GOT3 (cell line): ENCODE measurements around the gene CACNA2D2.
"Not testable (repeated sequence)": the region's sequence is repeated elsewhere in the genome, so short reads cannot be mapped to it uniquely, and the experiment has no call there.

ENCODE experiments used
- DNase-seq: peaks from one replicate; lab custom pipeline; 2025; ENCODE audit warnings: mixed read lengths; lab: John Stamatoyannopoulos, UW

The CACNA2D2 gene

GRCh38 chr3:50530001-50530970 lies 26.9 kb upstream of the CACNA2D2 start:
- no peak for DNase-seq

GRCh38 chr3:50525987-50526386 lies 22.6 kb upstream of the CACNA2D2 start:
- no peak for DNase-seq

DNA sequence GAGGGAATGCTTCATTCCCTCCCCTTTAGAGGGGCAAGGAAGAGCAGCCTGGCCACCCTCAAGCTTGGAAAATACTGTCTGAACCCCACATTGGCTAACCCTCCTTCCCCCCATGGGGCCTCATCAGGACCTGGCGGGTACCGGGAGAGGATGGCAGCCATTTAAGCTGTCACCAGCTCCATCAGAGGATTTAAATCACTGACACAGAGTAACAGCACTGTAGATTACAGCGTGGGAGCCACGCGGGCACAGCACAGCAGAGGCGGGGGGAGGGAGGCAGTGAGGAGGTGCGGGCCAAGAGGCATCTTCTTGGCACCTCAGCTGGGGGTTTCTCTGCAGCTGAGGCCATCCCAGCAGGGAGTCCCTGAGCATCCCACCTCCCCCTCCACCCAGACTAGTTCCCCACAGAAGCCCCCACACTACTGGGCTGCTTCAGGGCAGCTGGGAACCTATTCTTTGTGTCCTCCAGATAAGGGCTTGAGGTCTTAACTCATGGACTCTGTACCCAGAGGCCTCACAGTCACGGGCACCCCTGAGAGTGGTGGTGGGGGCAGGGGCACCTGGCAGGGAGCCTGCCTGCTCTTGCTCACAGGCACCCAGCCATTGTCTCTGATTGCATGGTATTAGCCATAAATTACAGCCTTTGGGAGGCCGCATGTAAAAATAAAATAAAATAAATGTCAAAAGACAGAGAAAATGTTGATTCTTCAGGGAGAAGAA lies 21.9 kb upstream of the CACNA2D2 start:
- DNase-seq, result no peak

- DNase-seq, result no peak
These were observed 21.3 kb upstream of the CACNA2D2 start for GRCh38 chr3:50524746-50525145.

- no peak for DNase-seq
These were observed 19.9 kb upstream of the CACNA2D2 start for GRCh38 chr3:50523279-50523811.

GRCh38 chr3:50521572-50521971 lies 18.1 kb upstream of the CACNA2D2 start:
- DNase-seq, result no peak

- no peak for DNase-seq
These were observed 17.4 kb upstream of the CACNA2D2 start for GRCh38 chr3:50520849-50521248.

DNA sequence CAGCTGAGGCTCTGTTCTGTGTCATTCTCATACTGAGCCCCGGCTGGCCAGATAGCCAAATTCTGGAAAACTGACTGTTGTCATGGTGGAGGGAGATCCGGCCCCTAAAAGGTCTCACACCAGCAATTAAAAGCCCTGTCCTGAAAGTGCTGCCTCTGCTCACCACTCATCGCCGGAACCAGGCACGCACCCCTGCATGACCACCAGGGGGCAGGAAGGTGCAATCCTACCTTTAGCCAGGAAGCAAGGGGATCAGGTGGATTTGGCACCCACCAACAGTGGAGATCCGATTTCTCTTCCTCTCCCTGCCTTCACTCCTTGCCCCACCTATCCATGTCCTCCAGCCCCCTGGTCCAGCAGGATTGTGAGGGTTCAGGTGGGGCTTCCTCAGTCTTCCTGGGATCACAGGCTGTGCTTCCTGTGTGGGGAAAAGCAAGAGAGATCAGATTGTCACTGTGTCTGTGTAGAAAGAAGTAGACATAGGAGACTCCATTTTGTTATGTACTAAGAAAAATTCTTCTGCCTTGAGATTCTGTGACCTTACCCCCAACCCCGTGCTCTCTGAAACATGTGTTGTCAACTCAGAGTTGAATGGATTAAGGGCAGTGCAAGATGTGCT lies 16.1 kb upstream of the CACNA2D2 start:
- no peak for DNase-seq

- DNase-seq, result no peak
These were observed 15.0 kb upstream of the CACNA2D2 start for GRCh38 chr3:50518436-50518835.

DNA sequence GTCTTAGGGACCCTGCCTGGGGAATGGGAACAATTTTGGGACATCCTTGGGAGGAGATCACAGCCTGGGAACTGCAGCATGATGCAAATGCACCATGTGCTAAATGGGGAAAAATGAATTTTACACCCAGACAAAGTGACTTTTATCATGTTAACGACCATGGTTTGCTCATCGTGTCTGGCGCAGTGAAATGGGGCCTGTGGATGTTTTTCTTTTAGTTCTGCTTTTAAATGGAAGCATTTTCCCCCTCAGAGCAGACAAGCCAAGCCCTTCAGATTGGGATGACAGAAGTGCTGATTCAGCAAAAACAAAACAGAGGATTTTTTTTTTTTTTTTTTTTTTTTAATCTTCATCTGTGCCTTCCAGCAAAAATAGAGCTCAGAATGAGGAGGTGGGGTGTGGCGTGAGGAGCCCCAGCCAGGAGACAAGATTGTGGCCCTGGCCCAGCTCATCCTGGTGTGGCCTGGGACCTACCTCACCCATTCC lies 14.3 kb upstream of the CACNA2D2 start:
- DNase-seq, result no peak

GRCh38 chr3:50516440-50516871 lies 13.0 kb upstream of the CACNA2D2 start:
- no peak for DNase-seq

DNA sequence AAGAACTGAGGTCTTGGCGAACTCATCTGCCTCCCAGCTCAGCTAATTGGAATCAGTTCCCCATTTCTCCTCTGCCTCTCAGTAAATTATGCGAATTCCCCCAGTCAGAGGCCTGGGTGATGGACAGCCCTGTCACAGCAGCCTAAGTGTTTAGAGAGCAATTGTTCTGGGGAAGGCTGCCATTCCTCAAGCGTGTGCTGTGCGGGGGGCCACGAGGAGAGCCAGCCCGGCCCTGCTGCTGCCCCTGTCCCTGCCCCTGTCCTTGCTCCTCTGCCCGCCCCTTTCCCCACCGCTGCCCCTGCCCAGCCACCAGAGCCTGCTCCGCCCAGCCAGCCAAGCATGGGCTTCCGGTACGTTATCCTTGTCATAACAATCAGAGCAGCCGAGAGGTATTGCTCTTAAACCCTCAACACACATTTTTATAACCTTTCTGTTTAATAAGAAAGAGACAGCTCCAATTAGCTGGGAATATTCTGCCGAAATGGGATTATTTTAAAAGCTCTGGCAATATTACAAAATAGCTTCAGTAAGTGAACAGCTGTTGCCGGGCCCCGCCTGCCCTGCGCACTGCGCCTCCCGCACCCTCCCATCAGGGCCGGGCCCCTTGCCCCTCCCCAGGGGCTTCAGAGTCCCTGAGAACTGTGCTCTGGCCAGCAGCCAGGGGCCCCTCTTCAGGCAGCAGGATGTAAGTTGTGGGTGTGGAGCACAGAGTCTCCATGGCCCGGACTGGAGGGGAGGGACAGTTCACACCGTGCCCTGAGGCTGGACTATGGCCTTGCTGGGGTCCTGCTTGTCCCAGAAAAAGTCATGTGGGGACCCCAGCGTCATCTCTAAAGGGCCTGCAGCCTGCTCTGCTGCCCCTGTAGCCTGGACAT lies 12.4 kb upstream of the CACNA2D2 start:
- DNase-seq, result no peak

DNA sequence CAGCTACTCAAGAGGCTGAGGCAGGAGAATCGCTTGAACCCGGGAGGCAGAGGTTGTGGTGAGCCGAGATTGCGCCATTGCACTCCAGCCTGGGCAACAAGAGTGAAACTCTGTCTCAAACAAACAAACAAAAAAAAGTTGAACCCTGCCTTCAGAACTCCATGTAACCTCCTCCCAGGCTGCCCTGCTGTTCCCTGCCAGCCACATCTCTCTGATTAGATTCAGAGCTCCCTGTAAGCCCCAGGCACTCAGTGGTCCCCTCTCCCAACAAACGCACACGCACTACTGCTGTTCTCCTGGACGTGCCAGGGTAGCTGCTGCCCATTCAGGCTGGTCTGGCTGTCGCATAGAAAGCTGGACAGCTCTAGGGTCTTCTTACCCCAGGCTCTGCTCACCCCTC lies 9.5 kb upstream of the CACNA2D2 start:
- DNase-seq, result not testable (repeated sequence)

DNA sequence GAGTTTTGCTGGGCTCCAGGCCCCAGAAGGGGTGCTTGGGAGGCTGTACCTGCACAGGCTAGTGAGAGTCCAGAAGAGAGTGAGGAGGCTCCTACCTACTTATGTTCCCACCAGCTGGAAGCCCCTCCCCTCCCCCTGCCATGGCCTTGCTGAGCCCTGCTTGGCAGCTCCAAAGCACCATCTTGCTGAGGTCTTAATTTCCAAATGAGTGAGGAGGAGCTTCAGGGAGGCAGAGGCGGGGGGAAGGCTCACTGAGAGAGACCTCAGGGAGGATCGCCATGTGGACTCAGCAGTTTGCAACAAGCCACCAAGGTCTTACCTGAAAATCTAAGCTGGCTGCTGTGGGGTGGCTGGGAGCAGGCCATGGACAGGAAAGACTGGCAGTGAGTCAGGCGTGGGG lies 8.7 kb upstream of the CACNA2D2 start:
- no peak for DNase-seq

DNA sequence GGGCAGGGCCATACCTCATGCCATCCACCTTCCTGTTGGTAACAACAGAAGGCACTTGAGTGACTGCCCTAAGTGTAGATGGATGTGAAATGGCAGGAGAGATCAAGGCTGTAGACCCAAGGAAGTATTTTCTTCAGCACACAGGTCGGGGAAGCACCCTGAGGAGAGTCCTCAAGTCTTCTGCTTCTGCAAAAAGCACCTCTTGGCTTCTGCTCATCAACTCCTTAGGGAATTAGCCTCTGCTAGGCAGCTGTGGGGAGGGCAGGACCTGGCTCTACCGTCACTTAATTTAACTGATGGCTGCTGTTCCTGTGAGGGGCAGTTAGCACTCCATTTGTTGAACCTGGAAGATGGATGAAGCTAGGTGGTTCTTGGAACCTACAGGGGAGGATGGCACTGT lies 6.9 kb upstream of the CACNA2D2 start:
- DNase-seq, result no peak

DNA sequence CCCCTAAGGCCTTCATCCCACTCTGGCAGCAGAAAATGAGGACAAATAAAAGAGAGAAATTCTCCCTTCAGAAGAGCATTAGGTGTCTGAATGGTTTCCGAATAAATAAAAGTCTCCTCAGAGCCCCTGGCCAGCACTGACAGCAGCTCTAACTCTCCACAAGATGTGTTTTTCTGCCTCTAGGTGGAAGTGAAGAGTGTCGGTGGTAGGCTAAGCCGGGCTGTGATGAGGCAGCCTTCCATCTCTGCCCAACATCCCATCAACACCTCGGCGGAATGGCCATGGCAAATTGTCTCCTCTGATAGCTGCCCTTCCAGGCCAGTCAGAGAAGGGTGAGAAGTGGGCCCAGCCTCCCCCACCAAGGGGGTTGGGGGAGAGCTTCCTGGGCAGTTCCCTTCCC lies 6.3 kb upstream of the CACNA2D2 start:
- DNase-seq, result no peak

DNA sequence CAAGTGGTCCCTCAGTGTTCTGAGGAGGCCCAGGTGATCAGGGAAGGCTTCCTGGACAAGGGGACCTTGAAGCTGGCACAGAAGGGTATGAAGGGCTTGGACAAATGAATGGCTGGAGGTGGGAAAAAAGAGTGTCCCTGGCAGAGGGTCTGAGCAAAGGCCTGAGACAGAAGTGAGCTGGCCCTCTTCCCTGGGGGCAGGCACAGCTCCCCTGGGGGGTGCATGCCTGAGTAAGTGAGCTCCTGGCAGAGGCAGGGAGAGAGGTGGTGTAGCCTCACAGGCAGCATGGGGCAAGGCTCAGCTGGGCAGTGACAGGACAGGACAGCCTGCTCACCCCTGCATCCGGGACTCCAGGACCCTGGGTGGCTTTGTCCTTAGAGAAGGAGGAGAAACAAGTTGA lies 5.4 kb upstream of the CACNA2D2 start:
- DNase-seq, result no peak

- no peak for DNase-seq
These were observed 2.7 kb upstream of the CACNA2D2 start for GRCh38 chr3:50506169-50506568.

GRCh38 chr3:50504681-50505080 lies 1.2 kb upstream of the CACNA2D2 start:
- DNase-seq, result no peak

GRCh38 chr3:50502584-50503423 lies 630 bp downstream of the CACNA2D2 start:
- no peak for DNase-seq
